Ovary (tissue), 9 donors: Measurements from ENCODE around the gene CYREN. TPM values are rescaled to one million over a fixed set of nuclear protein-coding genes. Genes with fewer than 3 reads are reported as not detected.
"Not testable (repeated sequence)": the region's sequence is repeated elsewhere in the genome, so short reads cannot be mapped to it uniquely, and the experiment has no call there.

Experiments
- DNase-seq, 5 donors: peaks; one replicate each; pipeline ENCODE4 v3.0.0-alpha.2; 2019 to 2020
- H3K27ac ChIP-seq, 2 donors: fragments of 200-600 bp; one replicate each; pipeline versions ENCODE4 v1.5.1 to v1.8.0; 2019 to 2022
- H3K27me3 ChIP-seq: fragments of 200-600 bp; one replicate; pipeline ENCODE4 v1.8.0; 2022
- H3K36me3 ChIP-seq: fragments of 200-600 bp; sonication (generic); one replicate; pipeline ENCODE4 v1.5.1; 2019
- H3K4me1 ChIP-seq: one replicate; pipeline ENCODE4 v1.8.1; 2013; ENCODE audit warnings: mild to moderate bottlenecking, moderate library complexity; ENCODE audit not compliant: insufficient read depth
- H3K4me3 ChIP-seq: fragments of 200-600 bp; sonication (generic); one replicate; pipeline ENCODE4 v1.5.1; 2017
- H3K9me3 ChIP-seq, 2 donors: fragments of 200-600 bp in 1 of 2; sonication (generic) in 1 of 2; one replicate each; pipeline versions ENCODE4 v1.5.1 to v1.8.1; 2013 to 2019; ENCODE audit warnings: mild to moderate bottlenecking in 1 of 2, moderate library complexity in 1 of 2
- EP300 ChIP-seq: sonication (generic); formaldehyde crosslinking; IDR thresholded peaks from one replicate; pipeline ENCODE4 v1.6.1; 2017; ENCODE audit warnings: antibody characterized with exemption
- POLR2A ChIP-seq: fragments of 450-650 bp; IDR thresholded peaks from one replicate; pipeline ENCODE4 v1.6.1; 2017; ENCODE audit warnings: antibody characterized with exemption, mild to moderate bottlenecking, moderate library complexity
- WGBS, 3 donors: extraction: QIAGEN DNeasy Blood & Tissue Kit in 1 of 3; methylation state at CpG; one replicate each; pipeline versions ENCODE4 v1.1.5 to v1.1.7; 2013 to 2017; 5-methylcytosine and 5-hydroxymethylcytosine counted together
- intact Hi-C, 4 donors: fragments of 100-400 bp; cut with DNase I; formaldehyde crosslinking; loops; one replicate each; pipeline versions ENCODE4 v1.11.0 to v1.15.1; 2022 to 2023
- polyA plus RNA-seq, 2 donors: library from polyadenylated mRNA; stranded (reverse); fragments of 200-250 nt in 1 of 2; fragments of 350-450 nt in 1 of 2; fragmentation: Illumina TruSeq in 1 of 2; extraction: RNeasy Lipid Tissue Mini Kit (QIAGEN cat#74804) in 1 of 2; gene quantifications; one replicate each; pipeline ENCODE4 v1.2.3, GENCODE V29; 2013 to 2014
- total RNA-seq, 7 donors: library from RNA; depleted of rRNA in 2 of 7; stranded (reverse); fragments of >200 nt in 2 of 7; fragmentation: NEBNext Ultra II Directional in 3 of 7; extraction: Animal tissue kit (Norgen Biotek cat#: 25700) in 3 of 7; gene quantifications; one replicate each; pipeline versions ENCODE4 v1.1.0 to v1.2.4, GENCODE V29; 2016 to 2023
- TF ChIP-seq, protein P1 (sequence below), 3 donors: fragments of 450-650 bp in 2 of 3; fragments of 200-600 bp in 1 of 3; IDR thresholded peaks; one replicate each; pipeline versions ENCODE4 v1.5.1 to v1.8.0; 2016 to 2022; ENCODE audit warnings: antibody characterized with exemption in 3 of 3, mild to moderate bottlenecking in 1 of 3
- donor health status: DM: no; HTN: no; CAD: no; lungs with moderate emphysema.
- donor health status: DM: no; HTN: no; CAD: no.
- donor health status: Bipolar disorder and iron deficiency.
- donor health status: DM: yes; HTN: yes; CAD: no.
- donor health status: DM: no; HTN: no; CAD: no.
- donor health status: DM: yes; HTN: yes; CAD: no.

The CYREN gene
- total and polyA plus RNA-seq, 9 donors, result 21.1 to 54.2 (median 35.6) TPM

DNA sequence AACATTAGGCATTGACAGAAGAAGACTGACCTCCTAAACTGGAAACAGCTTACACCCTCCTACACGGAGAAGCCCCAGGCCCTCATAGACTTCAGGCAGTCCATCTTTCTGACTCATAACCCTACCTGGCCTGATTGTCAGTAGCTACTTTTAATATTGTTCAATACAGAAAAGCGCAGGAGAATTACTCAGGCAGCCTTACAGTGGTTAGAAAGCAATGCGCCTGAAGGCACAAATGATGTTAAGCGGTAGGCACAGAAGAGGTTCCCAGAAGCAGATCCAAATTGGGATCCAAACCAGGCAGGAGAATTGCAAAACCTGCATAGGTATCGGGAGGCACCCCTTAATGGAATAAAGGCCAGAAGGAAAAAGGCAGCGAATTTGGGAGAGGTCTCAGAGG, 5.4 kb upstream of the CYREN start:
- intact Hi-C loops, result no loop called here
- no peak overlapping the region for H3K27ac ChIP-seq
- no peaks in the 10 kb centered on the region for H3K36me3 ChIP-seq
- H3K27me3 ChIP-seq, result no peaks in the 10 kb centered on the region
- DNase-seq, result no peak
- H3K9me3 ChIP-seq, result no peaks in the 10 kb centered on the region
- WGBS, 3 donors, result 89 to 94% (median 89%) methylated on average over 6 of the region's 6 CpGs
- H3K4me1 ChIP-seq, result no peaks in the 10 kb centered on the region
- no peak overlapping the region for H3K4me3 ChIP-seq
- TF ChIP-seq POLR2A (no peak), EP300 (no peak)
- TF ChIP-seq, protein P1, sequence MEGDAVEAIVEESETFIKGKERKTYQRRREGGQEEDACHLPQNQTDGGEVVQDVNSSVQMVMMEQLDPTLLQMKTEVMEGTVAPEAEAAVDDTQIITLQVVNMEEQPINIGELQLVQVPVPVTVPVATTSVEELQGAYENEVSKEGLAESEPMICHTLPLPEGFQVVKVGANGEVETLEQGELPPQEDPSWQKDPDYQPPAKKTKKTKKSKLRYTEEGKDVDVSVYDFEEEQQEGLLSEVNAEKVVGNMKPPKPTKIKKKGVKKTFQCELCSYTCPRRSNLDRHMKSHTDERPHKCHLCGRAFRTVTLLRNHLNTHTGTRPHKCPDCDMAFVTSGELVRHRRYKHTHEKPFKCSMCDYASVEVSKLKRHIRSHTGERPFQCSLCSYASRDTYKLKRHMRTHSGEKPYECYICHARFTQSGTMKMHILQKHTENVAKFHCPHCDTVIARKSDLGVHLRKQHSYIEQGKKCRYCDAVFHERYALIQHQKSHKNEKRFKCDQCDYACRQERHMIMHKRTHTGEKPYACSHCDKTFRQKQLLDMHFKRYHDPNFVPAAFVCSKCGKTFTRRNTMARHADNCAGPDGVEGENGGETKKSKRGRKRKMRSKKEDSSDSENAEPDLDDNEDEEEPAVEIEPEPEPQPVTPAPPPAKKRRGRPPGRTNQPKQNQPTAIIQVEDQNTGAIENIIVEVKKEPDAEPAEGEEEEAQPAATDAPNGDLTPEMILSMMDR (IDR thresholded peaks at IDR 0.05), result no peak

DNA sequence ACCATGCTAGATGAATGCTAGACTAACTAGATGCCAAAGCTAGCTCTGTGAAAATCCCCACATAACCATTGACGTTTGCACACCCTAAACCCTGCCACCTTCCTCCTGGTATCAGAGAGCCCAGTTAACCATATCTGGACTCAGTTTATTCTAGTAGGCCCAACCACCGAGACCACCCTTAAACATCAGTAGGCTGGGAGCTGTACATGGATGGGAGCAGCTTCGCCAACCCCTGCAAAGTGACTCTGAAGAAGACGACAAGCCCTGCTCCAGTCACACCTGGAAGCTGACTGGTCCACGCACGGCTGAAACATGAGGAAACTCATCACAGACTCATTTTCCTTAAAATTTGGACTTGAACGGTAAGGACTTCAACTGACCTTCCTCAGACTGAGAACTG, 4.4 kb upstream of the CYREN start:
- no peak for TF ChIP-seq POLR2A
- no peak for TF ChIP-seq EP300
- intact Hi-C loops, result loop anchor here in 2 of 4 donors (5.0 kb wide), 1 partner anchor 488 kb away; no protein-coding TSS in a partner anchor
- Histone ChIP-seq H3K9me3 (no peaks in the 10 kb centered on the region), H3K27ac (no peak overlapping the region), H3K36me3 (no peaks in the 10 kb centered on the region), H3K27me3 (no peaks in the 10 kb centered on the region), H3K4me1 (no peaks in the 10 kb centered on the region), H3K4me3 (no peak overlapping the region)
- DNase-seq, result peak in 1 of 5 donors; percentile 6
- 91 to 95% (median 94%) methylated on average over 7 of the region's 7 CpGs for WGBS, 3 donors

DNA sequence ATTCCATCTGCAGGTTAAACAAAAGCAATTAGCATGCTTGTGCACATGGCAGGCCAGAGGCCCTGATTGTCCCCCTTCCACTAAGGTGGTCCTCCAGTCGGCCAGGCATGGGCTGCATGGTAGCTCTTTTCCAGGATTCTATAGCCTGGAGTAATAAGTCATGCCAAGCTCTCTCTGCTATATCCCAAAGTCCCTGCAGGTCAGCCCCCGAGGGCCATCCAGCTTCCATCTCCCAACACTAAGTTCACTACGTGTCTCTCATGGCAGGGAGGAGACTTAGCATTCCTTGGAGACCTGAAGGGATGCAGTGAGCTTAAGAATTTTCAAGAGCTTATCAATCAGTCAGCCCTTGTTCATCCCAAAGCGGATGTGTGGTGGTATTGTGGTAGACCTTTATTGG, 3.4 kb upstream of the CYREN start:
- H3K4me3 ChIP-seq, H3K4me1 ChIP-seq, H3K27ac ChIP-seq, DNase-seq, H3K36me3 ChIP-seq, H3K27me3 ChIP-seq, H3K9me3 ChIP-seq: not testable (repeated sequence)
- intact Hi-C loops, result loop anchor here in 2 of 4 donors (5.0 kb wide), 1 partner anchor 487 kb away; no protein-coding TSS in a partner anchor
- 74 to 89% (median 81%) methylated on average over 4 of the region's 4 CpGs for WGBS, 3 donors

DNA sequence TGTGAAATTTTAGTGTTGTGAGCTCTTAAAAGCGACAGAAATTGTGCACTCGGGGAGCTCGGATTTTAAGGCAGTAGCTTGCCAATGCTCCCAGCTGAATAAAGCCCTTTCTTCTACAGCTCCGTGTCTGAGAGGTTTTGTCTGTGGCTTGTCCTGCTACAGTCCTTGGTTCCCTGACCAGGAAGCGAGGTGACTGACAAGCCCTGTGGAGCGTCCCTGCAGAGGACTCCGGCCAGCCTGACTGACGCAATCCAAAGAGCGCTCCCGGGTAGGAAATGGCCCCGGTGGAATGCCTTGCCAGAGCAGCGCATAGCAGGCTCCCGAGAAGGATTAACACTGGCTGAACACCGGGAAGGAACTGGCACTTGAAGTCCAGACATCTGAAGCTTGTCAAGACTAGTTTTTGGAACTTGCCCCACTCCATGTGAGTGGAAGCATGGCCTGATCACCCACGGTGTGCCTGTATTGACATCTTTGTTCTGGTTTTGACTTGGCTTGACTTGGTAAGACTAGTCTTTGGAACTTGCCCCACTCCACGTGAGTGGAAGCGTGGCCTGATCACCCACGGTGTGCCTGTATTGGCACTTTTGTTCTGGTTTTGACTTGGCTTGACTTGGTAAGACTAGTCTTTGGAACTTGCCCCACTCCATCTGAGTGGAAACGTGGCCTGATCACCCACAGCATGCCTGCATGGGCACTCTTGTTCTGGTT, 1.2 kb upstream of the CYREN start:
- peak in 3 of 5 donors; percentile 46 to 70 (median 46) for DNase-seq
- intact Hi-C loops, result loop anchor here in 2 of 4 donors (2.0 to 5.0 kb wide), 2 partner anchors 39 to 484 kb away; partner anchors contain the start of gene WDR91 (in 1 of the 2)
- peak overlapping the region in 1 of 2 donors; percentile 81 for H3K27ac ChIP-seq
- H3K4me1 ChIP-seq, H3K4me3 ChIP-seq, H3K27me3 ChIP-seq, H3K9me3 ChIP-seq, H3K36me3 ChIP-seq: not testable (repeated sequence)
- 60 to 87% (median 73%) methylated on average over 19 of the region's 19 CpGs for WGBS, 3 donors

DNA sequence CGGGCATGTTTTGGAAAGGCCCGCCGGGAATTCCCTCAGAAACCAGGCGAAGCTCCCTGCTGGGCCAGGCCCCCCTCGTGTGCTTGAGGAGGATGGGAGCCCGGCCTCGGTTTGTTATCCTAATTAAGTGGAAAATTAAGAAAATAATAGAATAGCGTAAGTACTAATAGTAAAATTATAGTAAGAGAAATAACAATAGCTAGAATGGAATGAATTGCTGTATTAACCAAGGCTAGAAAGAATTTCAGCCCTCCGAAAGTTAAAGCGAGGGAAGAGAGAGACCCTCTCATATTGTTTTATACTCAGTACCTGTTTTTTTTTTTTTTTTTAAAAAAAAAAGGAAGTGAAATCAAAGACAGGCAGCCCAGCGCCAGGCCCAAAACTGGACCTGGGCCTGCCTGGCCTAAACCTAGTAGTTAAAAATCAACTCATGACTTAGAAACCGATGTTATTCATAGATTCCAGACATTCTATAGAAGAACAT, 533 bp upstream of the CYREN start:
- not testable (repeated sequence) for DNase-seq, H3K4me1 ChIP-seq, H3K36me3 ChIP-seq, H3K27me3 ChIP-seq, H3K9me3 ChIP-seq
- Histone ChIP-seq H3K27ac (peak overlapping the region; percentile 75 to 81), H3K4me3 (peak overlapping the region; percentile 96)
- intact Hi-C loops, result loop anchor here in 2 of 4 donors (2.0 to 5.0 kb wide), 2 partner anchors 40 to 484 kb away; partner anchors contain the start of gene WDR91 (in 1 of the 2)
- WGBS, 3 donors, result 8 to 16% (median 9%) methylated on average over 12 of the region's 12 CpGs

DNA sequence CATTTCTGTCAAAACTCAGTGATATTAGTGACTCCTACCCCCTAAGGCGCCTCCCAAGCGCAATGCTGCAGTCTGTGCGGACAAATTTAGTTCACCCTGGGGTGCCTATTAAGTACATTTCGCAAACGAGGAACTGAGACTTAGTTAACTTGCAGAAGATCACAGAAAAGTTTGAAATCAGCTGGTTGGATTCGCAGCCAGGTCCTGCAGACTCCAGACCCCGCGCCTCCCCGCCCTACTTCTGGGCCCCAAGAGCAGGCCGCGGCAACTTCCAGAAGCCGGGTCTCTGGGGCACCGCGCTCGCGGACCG, 588 bp downstream of the CYREN start:
- peak overlapping the region; percentile 96 for H3K4me3 ChIP-seq
- WGBS, 3 donors, result 1 to 3% (median 2%) methylated on average over 17 of the region's 17 CpGs
- H3K27me3 ChIP-seq, result no peaks in the 10 kb centered on the region
- intact Hi-C loops, result loop anchor here (2.0 to 10.0 kb wide), 6 partner anchors 41 to 485 kb away; partner anchors contain the start of genes AGBL3 (in 1 of the 4) and WDR91 (in 1 of the 4)
- no peaks in the 10 kb centered on the region for H3K4me1 ChIP-seq
- H3K9me3 ChIP-seq, result no peaks in the 10 kb centered on the region
- H3K27ac ChIP-seq, result peak overlapping the region; percentile 75 to 81
- no peaks in the 10 kb centered on the region for H3K36me3 ChIP-seq
- TF ChIP-seq EP300 (no peak), POLR2A (no peak)
- TF ChIP-seq, protein P1 (IDR thresholded peaks at IDR 0.05), result no peak
- DNase-seq, result no peak
